ENCODE measurements around the gene AP1G1. TPM values are rescaled to one million over a fixed set of nuclear protein-coding genes. Genes with fewer than 3 reads are reported as not detected.
A peak's percentile ranks its signal among the peaks of the same experiment; 100 is the strongest.

AP1G1 gene
- total RNA-seq, 1 donor from 2014 or later: 104 TPM

DNA sequence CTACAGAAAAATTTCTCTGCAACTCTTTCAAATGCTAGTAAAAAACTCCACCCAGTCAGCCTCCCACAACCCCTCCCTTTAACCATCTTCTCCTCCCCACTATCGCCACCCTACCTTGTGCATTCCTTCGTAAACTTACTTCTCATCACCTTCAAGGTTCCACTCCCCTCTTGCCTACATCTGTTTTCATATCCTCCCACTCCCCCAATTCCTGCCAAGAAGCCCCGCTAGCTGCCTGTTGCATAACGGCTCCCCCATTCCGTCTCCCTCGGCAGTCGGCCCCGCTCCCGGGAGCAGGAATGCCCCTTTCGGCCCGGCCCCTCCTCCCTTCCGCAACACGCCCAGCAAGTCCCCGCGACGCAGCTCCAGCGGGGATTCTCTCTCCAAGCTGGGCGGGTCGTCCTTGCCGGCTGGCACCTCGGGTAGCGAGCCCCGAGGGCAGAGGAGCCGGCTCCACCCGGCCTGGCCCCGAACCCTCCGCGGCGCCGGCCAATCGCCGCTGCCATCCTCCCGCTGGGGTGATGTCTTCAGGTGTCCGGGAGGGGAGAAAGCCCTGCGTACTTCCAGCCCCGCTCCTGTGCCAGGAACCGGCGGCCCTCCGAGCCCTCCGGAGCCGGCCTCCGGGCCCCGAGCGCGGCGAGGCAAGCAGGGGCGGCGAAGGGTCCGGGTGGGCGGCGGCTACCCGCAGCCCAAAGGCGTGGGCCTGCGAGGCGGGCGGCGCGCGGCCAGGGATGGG is 85.7 kb downstream of the AP1G1 start:
- TF ChIP-seq CTCF (IDR thresholded peaks at IDR 0.05; ENCODE audit: partially characterized antibody, unreplicated experiment): no peak
- Mint-ChIP-seq H3K9me3 (ENCODE audit: unreplicated experiment) (peaks cover 4% of the 10 kb centered on the region), H3K27ac (ENCODE audit: unreplicated experiment) (no peak overlapping the region), H3K4me3 (ENCODE audit: unreplicated experiment) (peak overlapping the region; percentile 90), H3K4me1 (ENCODE audit: low read depth, unreplicated experiment) (peaks cover 6% of the 10 kb centered on the region), H3K27me3 (ENCODE audit: unreplicated experiment) (peaks cover 5% of the 10 kb centered on the region), H3K36me3 (ENCODE audit: unreplicated experiment) (no peaks in the 10 kb centered on the region)
- peak; percentile 85 for DNase-seq

DNA sequence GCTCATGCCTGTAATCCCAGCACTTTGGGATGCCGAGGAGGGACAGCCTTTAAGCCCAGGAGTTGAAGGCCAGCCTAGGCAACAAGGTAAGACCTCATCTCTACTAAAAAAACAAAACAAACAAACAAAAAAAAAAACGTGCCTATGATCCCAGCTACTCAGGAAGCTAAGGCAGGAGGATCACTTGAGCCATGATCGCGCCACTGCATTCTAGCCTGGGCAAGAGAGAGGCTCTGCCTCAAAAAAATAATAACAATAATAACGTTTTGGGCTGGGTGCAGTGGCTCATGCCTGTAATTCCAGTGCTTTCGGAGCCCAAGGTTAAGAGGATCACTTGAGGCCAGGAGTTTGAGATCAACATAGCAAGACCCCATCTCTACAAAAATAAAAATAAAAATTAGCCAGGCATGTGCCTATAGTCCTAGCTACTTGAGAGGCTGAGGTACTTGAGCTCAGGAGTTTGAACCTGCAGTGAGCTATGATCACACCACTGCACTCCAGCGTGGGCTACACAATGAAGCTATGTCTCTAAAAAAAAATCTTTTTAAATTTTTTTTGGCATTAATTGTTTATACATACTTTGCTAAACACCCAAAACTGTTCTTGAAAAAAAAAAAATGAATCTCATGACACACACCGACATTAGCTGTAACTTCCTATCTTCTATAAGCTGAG is 87.4 kb downstream of the AP1G1 start:
- TF ChIP-seq CTCF (IDR thresholded peaks at IDR 0.05; ENCODE audit: partially characterized antibody, unreplicated experiment): no peak
- no peak overlapping the region for H3K4me3 Mint-ChIP-seq (ENCODE audit: unreplicated experiment)
- peaks cover 5% of the 10 kb centered on the region for H3K27me3 Mint-ChIP-seq (ENCODE audit: unreplicated experiment)
- peaks cover 2% of the 10 kb centered on the region for H3K4me1 Mint-ChIP-seq (ENCODE audit: low read depth, unreplicated experiment)
- DNase-seq: no peak
- no peak overlapping the region for H3K27ac Mint-ChIP-seq (ENCODE audit: unreplicated experiment)
- H3K9me3 Mint-ChIP-seq (ENCODE audit: unreplicated experiment): peaks cover 4% of the 10 kb centered on the region
- H3K36me3 Mint-ChIP-seq (ENCODE audit: unreplicated experiment): no peaks in the 10 kb centered on the region

- H3K4me3 Mint-ChIP-seq (ENCODE audit: unreplicated experiment): no peak overlapping the region
- no peak for DNase-seq
- TF ChIP-seq CTCF (IDR thresholded peaks at IDR 0.05; ENCODE audit: partially characterized antibody, unreplicated experiment): no peak
- peaks cover 9% of the 10 kb centered on the region for H3K4me1 Mint-ChIP-seq (ENCODE audit: low read depth, unreplicated experiment)
- H3K27ac Mint-ChIP-seq (ENCODE audit: unreplicated experiment): no peak overlapping the region
- no peaks in the 10 kb centered on the region for H3K27me3 Mint-ChIP-seq (ENCODE audit: unreplicated experiment)
- no peaks in the 10 kb centered on the region for H3K9me3 Mint-ChIP-seq (ENCODE audit: unreplicated experiment)
- H3K36me3 Mint-ChIP-seq (ENCODE audit: unreplicated experiment): no peaks in the 10 kb centered on the region
Measured at GRCh38 chr16:71712501-71712900, 96.1 kb downstream of the AP1G1 start.

DNA sequence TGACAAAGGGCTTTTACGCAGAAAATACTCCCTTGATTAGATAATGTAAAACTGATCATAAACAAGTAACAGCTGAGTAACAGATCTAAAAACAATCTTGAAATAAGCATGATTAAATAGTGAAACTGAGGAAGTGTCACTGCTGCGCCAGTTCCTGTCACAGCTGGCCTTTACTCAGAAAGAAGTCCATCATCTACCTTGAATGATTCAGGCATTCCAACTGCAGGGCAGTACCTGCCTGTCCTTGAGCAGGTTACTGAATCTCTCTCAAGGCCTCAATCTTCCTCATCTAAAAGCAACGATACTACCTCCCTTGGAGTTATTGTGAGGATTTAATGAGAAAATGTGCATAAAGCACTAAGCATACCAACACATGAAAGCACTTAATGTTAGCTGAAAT is 96.8 kb downstream of the AP1G1 start:
- TF ChIP-seq CTCF (IDR thresholded peaks at IDR 0.05; ENCODE audit: partially characterized antibody, unreplicated experiment): no peak
- DNase-seq: no peak
- Mint-ChIP-seq H3K4me1 (ENCODE audit: low read depth, unreplicated experiment) (peaks cover 10% of the 10 kb centered on the region), H3K4me3 (ENCODE audit: unreplicated experiment) (no peak overlapping the region), H3K27ac (ENCODE audit: unreplicated experiment) (no peak overlapping the region), H3K9me3 (ENCODE audit: unreplicated experiment) (no peaks in the 10 kb centered on the region), H3K36me3 (ENCODE audit: unreplicated experiment) (no peaks in the 10 kb centered on the region), H3K27me3 (ENCODE audit: unreplicated experiment) (no peaks in the 10 kb centered on the region)

DNA sequence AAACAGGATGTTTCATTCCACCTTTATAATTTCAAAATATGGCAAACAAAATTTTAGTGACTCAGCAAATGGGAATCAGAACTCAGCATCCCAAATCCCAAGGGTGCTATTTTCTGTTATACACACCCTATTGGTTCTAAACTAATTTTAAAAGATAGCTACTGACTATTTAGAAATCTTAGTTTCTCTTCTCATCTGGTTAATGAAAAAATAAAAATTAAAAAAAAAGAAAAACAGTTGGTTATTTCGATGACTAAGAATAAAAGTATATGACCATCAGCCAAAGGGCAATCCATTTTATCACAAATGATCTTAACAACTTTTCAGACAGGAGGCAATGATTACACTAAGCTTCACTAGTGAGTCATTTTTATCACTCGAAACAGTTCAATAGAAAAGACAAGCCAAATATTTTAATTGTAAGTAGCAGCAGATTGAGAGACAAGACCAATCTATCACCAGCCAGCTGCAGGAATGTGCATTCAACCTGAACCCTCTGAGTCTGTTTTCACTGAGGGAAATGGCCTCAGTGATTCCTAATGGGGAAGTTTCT is 99.3 kb downstream of the AP1G1 start:
- Mint-ChIP-seq H3K4me3 (ENCODE audit: unreplicated experiment) (no peak overlapping the region), H3K36me3 (ENCODE audit: unreplicated experiment) (no peaks in the 10 kb centered on the region), H3K4me1 (ENCODE audit: low read depth, unreplicated experiment) (peaks cover 15% of the 10 kb centered on the region), H3K27ac (ENCODE audit: unreplicated experiment) (no peak overlapping the region), H3K27me3 (ENCODE audit: unreplicated experiment) (no peaks in the 10 kb centered on the region), H3K9me3 (ENCODE audit: unreplicated experiment) (no peaks in the 10 kb centered on the region)
- no peak for TF ChIP-seq CTCF (IDR thresholded peaks at IDR 0.05; ENCODE audit: partially characterized antibody, unreplicated experiment)
- DNase-seq: no peak

Data from glutamatergic neuron (in vitro differentiated cells).